NB4 (cell line): ENCODE measurements around the gene CD82.

ENCODE experiments used
- POLR2A ChIP-seq: IDR thresholded peaks from 2 replicates; pipeline ENCODE4 v1.6.1; 2011; ENCODE audit warnings: mild to moderate bottlenecking; ENCODE audit not compliant: insufficient read length; ENCODE audit errors: extremely low read depth
- TF ChIP-seq, protein P1 (sequence below): IDR thresholded peaks from one replicate; pipeline ENCODE4 v1.5.1; 2012; ENCODE audit warnings: low read depth, low read length

DNA sequence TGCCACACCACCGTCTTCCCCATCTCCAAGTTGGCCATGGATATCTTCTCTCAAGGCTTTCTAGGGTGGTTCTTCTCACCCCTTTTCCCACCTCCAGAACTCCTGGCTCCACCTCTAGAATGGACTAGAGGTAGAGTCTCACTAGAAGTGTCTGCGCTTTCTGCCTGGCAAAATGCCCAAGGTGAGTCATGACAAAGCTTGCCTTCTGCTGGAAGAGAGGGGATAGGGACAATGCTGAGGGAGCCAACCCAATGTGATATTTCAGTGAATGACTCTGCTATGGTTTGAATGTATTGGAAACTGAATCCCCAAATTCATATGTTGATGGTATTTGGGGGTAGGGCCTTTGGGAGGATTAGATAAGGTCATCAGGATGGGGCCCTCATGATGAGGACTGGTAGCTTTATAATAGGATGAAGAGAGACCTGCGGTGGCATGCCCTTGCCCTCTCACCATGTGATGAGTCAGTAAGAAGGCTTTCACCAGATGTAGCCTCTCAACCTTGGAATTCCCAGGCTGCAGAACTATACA, 4.1 kb upstream of the CD82 start:
- TF ChIP-seq, protein P1, sequence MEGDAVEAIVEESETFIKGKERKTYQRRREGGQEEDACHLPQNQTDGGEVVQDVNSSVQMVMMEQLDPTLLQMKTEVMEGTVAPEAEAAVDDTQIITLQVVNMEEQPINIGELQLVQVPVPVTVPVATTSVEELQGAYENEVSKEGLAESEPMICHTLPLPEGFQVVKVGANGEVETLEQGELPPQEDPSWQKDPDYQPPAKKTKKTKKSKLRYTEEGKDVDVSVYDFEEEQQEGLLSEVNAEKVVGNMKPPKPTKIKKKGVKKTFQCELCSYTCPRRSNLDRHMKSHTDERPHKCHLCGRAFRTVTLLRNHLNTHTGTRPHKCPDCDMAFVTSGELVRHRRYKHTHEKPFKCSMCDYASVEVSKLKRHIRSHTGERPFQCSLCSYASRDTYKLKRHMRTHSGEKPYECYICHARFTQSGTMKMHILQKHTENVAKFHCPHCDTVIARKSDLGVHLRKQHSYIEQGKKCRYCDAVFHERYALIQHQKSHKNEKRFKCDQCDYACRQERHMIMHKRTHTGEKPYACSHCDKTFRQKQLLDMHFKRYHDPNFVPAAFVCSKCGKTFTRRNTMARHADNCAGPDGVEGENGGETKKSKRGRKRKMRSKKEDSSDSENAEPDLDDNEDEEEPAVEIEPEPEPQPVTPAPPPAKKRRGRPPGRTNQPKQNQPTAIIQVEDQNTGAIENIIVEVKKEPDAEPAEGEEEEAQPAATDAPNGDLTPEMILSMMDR: no peak
- no peak for TF ChIP-seq POLR2A
